ENCODE data around the gene SEPTIN12.

Gene SEPTIN12

DNA sequence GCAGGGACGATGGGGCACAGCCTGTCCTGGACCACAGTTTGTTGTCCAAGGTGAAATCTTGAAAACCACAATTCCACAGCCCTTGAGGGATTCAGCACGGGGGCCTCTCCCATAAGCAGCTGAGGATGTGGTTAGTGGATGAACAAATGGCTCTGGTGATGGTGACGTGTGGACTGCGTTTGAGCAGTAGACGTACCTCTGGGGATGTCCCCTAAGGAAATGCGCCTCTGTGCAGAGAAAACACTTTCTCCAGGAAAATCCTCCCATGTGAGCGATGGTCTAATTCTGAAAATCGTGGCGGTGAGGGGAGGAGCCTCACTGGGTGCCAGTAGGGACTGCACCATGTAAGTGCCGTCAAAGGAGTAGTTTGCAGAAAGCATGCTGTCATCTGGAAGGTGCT lies 2.7 kb upstream of the SEPTIN12 start:
- TF ChIP-seq POLR2AphosphoS5 (IDR thresholded peaks at IDR 0.05; ENCODE audit: low read depth, low read length) (no peak), FOXP2 (optimal IDR thresholded peaks at IDR 0.05; ENCODE audit: borderline replicate concordance, extremely low read depth, extremely low read length, insufficient read depth) (no peak), SIN3A (IDR thresholded peaks at IDR 0.05; ENCODE audit: borderline replicate concordance, insufficient read depth, low read length) (no peak), TAF1 (IDR thresholded peaks at IDR 0.05; ENCODE audit: borderline replicate concordance, insufficient read depth, low read length) (no peak)
- TF ChIP-seq, protein P1, sequence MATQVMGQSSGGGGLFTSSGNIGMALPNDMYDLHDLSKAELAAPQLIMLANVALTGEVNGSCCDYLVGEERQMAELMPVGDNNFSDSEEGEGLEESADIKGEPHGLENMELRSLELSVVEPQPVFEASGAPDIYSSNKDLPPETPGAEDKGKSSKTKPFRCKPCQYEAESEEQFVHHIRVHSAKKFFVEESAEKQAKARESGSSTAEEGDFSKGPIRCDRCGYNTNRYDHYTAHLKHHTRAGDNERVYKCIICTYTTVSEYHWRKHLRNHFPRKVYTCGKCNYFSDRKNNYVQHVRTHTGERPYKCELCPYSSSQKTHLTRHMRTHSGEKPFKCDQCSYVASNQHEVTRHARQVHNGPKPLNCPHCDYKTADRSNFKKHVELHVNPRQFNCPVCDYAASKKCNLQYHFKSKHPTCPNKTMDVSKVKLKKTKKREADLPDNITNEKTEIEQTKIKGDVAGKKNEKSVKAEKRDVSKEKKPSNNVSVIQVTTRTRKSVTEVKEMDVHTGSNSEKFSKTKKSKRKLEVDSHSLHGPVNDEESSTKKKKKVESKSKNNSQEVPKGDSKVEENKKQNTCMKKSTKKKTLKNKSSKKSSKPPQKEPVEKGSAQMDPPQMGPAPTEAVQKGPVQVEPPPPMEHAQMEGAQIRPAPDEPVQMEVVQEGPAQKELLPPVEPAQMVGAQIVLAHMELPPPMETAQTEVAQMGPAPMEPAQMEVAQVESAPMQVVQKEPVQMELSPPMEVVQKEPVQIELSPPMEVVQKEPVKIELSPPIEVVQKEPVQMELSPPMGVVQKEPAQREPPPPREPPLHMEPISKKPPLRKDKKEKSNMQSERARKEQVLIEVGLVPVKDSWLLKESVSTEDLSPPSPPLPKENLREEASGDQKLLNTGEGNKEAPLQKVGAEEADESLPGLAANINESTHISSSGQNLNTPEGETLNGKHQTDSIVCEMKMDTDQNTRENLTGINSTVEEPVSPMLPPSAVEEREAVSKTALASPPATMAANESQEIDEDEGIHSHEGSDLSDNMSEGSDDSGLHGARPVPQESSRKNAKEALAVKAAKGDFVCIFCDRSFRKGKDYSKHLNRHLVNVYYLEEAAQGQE (IDR thresholded peaks at IDR 0.05; ENCODE audit: insufficient read depth in 1 of 2, low read depth in 2 of 2, low read length in 2 of 2) = no peak

DNA sequence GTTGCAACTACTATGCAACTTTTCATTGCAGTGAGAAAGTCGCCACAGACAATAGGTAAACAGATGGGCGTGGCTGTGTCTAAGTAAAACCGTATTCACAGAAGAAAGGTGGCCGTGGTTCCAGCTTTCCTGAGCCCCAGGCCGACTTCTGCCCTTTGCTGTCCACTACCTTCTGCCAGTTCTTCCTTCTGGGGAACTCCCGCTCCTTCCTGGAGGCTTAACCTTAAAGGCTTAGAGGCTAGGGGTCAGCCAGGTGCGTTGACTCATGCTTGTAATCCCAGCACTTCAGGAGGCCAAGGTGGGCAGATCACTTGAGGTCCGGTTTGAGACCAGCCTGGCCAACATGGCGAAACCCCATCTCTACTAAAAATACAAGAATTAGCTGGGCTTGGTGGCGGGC lies 2.1 kb upstream of the SEPTIN12 start:
- TF ChIP-seq TAF1 (IDR thresholded peaks at IDR 0.05; ENCODE audit: borderline replicate concordance, insufficient read depth, low read length) = no peak
- no peak for TF ChIP-seq POLR2AphosphoS5 (IDR thresholded peaks at IDR 0.05; ENCODE audit: low read depth, low read length)
- TF ChIP-seq SIN3A (IDR thresholded peaks at IDR 0.05; ENCODE audit: borderline replicate concordance, insufficient read depth, low read length) = no peak
- TF ChIP-seq, protein P1 (IDR thresholded peaks at IDR 0.05; ENCODE audit: insufficient read depth in 1 of 2, low read depth in 2 of 2, low read length in 2 of 2) = no peak
- no peak for TF ChIP-seq FOXP2 (optimal IDR thresholded peaks at IDR 0.05; ENCODE audit: borderline replicate concordance, extremely low read depth, extremely low read length, insufficient read depth)

DNA sequence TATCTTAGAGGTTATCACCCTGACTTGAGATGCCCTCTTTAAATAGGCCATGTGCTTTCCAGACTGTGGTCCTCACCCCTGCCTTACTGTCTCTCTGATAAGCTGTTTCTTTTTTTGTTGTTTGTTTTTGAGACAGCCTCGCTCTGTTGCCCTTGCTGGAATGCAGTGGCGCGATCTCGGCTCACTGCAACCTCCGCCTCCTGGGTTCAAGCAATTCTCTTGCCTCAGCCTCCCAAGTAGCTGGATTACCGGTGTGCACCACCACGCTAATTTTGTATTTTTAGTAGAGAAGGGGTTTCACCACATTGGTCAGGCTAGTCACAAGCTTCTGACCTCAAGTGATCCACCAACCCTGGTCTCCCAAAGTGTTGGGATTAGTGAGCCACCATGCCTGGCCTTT lies 765 bp upstream of the SEPTIN12 start:
- TF ChIP-seq FOXP2 (optimal IDR thresholded peaks at IDR 0.05; ENCODE audit: borderline replicate concordance, extremely low read depth, extremely low read length, insufficient read depth) (no peak), SIN3A (IDR thresholded peaks at IDR 0.05; ENCODE audit: borderline replicate concordance, insufficient read depth, low read length) (no peak), POLR2AphosphoS5 (IDR thresholded peaks at IDR 0.05; ENCODE audit: low read depth, low read length) (no peak), TAF1 (IDR thresholded peaks at IDR 0.05; ENCODE audit: borderline replicate concordance, insufficient read depth, low read length) (no peak)
- TF ChIP-seq, protein P1 (IDR thresholded peaks at IDR 0.05; ENCODE audit: insufficient read depth in 1 of 2, low read depth in 2 of 2, low read length in 2 of 2) = no peak

DNA sequence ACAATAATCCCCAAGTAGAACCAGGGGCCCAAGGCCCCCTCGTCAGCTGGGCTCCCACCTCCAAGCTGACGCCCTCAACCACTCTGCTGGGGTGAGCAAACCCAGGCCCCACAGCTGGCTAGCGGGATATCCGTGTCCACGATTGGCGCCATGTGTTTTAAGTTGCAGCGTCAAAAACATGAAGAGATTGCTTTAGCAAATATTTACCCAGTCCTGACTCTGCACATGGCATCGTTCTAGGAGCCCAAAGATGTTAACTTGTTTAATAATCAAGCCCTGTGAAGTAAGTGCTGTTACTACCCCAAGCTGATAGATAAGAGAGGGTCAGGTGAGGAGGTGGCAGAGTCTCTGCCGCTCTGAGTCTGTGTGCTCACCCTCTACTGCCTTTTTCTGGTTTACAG lies 344 bp upstream of the SEPTIN12 start:
- TF ChIP-seq POLR2AphosphoS5 (IDR thresholded peaks at IDR 0.05; ENCODE audit: low read depth, low read length) = no peak
- TF ChIP-seq, protein P1 (IDR thresholded peaks at IDR 0.05; ENCODE audit: insufficient read depth in 1 of 2, low read depth in 2 of 2, low read length in 2 of 2) = no peak
- no peak for TF ChIP-seq FOXP2 (optimal IDR thresholded peaks at IDR 0.05; ENCODE audit: borderline replicate concordance, extremely low read depth, extremely low read length, insufficient read depth)
- TF ChIP-seq TAF1 (IDR thresholded peaks at IDR 0.05; ENCODE audit: borderline replicate concordance, insufficient read depth, low read length) = no peak
- TF ChIP-seq SIN3A (IDR thresholded peaks at IDR 0.05; ENCODE audit: borderline replicate concordance, insufficient read depth, low read length) = no peak

DNA sequence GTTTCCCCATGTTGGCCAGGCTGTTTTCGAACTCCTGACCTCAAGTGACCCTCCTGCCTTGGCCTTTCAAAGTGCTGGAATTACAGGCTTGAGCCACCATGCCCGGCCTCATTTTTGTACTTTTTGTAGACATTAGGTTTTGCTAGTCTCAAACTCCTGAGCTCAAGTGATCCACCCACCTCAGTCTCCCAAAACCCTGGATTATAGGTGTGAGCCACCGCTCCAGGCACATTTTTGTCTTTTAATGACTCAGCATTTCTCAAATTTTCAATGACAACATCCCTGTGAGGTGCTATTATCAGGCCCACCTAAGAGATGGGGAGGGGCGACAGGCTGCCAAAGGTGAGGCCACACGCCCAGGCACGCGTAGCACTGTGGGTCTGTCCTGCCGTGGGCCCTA lies 1.1 kb downstream of the SEPTIN12 start:
- TF ChIP-seq FOXP2 (optimal IDR thresholded peaks at IDR 0.05; ENCODE audit: borderline replicate concordance, extremely low read depth, extremely low read length, insufficient read depth) = no peak
- no peak for TF ChIP-seq SIN3A (IDR thresholded peaks at IDR 0.05; ENCODE audit: borderline replicate concordance, insufficient read depth, low read length)
- no peak for TF ChIP-seq POLR2AphosphoS5 (IDR thresholded peaks at IDR 0.05; ENCODE audit: low read depth, low read length)
- TF ChIP-seq TAF1 (IDR thresholded peaks at IDR 0.05; ENCODE audit: borderline replicate concordance, insufficient read depth, low read length) = no peak
- TF ChIP-seq, protein P1 (IDR thresholded peaks at IDR 0.05; ENCODE audit: insufficient read depth in 1 of 2, low read depth in 2 of 2, low read length in 2 of 2) = no peak
